Transverse colon (tissue), 4 donors: ENCODE data around the gene MYRF. TPM values are rescaled to one million over a fixed set of nuclear protein-coding genes. Genes with fewer than 3 reads are reported as not detected.
A peak's percentile ranks its signal among the peaks of the same experiment; 100 is the strongest.

Experiments used
- DNase-seq: peaks from one replicate; pipeline ENCODE4 v3.0.0-alpha.2; 2019
- H3K27ac ChIP-seq, 4 donors: fragments of 200-600 bp; sonication (generic); 2 replicates each; pipeline ENCODE4 v1.5.1; 2016 to 2018; ENCODE audit warnings: inconsistent platforms in 4 of 4
- H3K27me3 ChIP-seq: fragments of 200-600 bp; sonication (generic); 2 replicates; pipeline ENCODE4 v1.5.1; 2017; ENCODE audit warnings: inconsistent platforms
- H3K36me3 ChIP-seq, 4 donors: fragments of 200-600 bp; sonication (generic); 2 replicates each; pipeline ENCODE4 v1.5.1; 2017 to 2019; ENCODE audit warnings: inconsistent platforms in 4 of 4
- H3K4me1 ChIP-seq, 4 donors: fragments of 200-600 bp; sonication (generic); 2 replicates each; pipeline ENCODE4 v1.5.1; 2017 to 2020; ENCODE audit warnings: inconsistent platforms in 4 of 4
- H3K4me3 ChIP-seq, 4 donors: fragments of 200-600 bp; sonication (generic); 1 replicate in 1 of 4; 2 replicates in 3 of 4; pipeline versions ENCODE4 v1.5.1 to v1.6.1; 2017 to 2019; ENCODE audit warnings: inconsistent platforms in 4 of 4
- H3K9me3 ChIP-seq, 2 donors: fragments of 200-600 bp; sonication (generic); 2 replicates each; pipeline ENCODE4 v1.5.1; 2017 to 2019; ENCODE audit warnings: inconsistent platforms in 2 of 2
- CTCF ChIP-seq, 5 experiments: fragments of 200-600 bp in 3 of 5; fragments of 450-650 bp in 2 of 5; sonication (generic) in 3 of 5; IDR thresholded peaks; 1 replicate in 2 of 5; 2 replicates in 3 of 5; pipeline ENCODE4 v1.5.1; 2016 to 2017; ENCODE audit warnings: antibody characterized with exemption in 5 of 5, inconsistent platforms in 3 of 5, mild to moderate bottlenecking in 2 of 5, moderate library complexity in 1 of 5
- EP300 ChIP-seq: sonication (generic); formaldehyde crosslinking; IDR thresholded peaks from one replicate; pipeline ENCODE4 v1.6.1; 2017; ENCODE audit warnings: antibody characterized with exemption, low read depth
- POLR2A ChIP-seq: fragments of 450-650 bp; IDR thresholded peaks from one replicate; pipeline ENCODE4 v1.6.1; 2016; ENCODE audit warnings: antibody characterized with exemption, mild to moderate bottlenecking, moderate library complexity
- POLR2AphosphoS5 ChIP-seq, 3 donors: sonication (generic); formaldehyde crosslinking; IDR thresholded peaks; one replicate each; pipeline ENCODE4 v1.6.1; 2016; ENCODE audit warnings: antibody characterized with exemption in 3 of 3
- WGBS, 2 donors: methylation state at CpG; one replicate each; pipeline ENCODE4 v1.1.5; 2018; ENCODE audit warnings: low coverage in 1 of 2; 5-methylcytosine and 5-hydroxymethylcytosine counted together
- in situ Hi-C, 4 donors: fragments of 200-750 bp; cut with MboI; loops; one replicate each; pipeline versions ENCODE4 v1.15.0 to v1.15.1; 2017; ENCODE audit warnings: low sequenced_read_pairs in 3 of 4, low pct_ligation_motif_present in 1 of 4, low pct_unique_long_range_greater_than_20kb in 1 of 4
- intact Hi-C: fragments of 100-400 bp; cut with DNase I; formaldehyde crosslinking; loops from one replicate; pipeline ENCODE4 v1.15.1; 2023; ENCODE audit warnings: low total_unique reads
- total RNA-seq, 4 donors: library from RNA; depleted of rRNA; stranded (reverse); fragments of >200 nt; gene quantifications; one replicate each; pipeline ENCODE4 v1.1.0, GENCODE V29; 2016

The MYRF gene
- total RNA-seq, 4 donors from 2014 or later = 2.0 to 14.2 (median 10.7) TPM

- Histone ChIP-seq H3K27ac (no peak overlapping the region), H3K36me3 (peaks cover 0 to 4% (median 0%) of the 10 kb centered on the region in 4 donors), H3K4me1 (no peaks in the 10 kb centered on the region), H3K9me3 (no peaks in the 10 kb centered on the region), H3K4me3 (no peak overlapping the region), H3K27me3 (no peaks in the 10 kb centered on the region)
- in situ Hi-C loops = loop anchor here in 1 of 4 donors (10.0 kb wide), 1 partner anchor 65 kb away; no protein-coding TSS in a partner anchor
- WGBS, 2 donors = 98% methylated on average over 15 of the region's 15 CpGs; no CpG with 5 or more reads in 1 of the 2 donors
- intact Hi-C loops = no loop called here
- DNase-seq = no peak
- TF ChIP-seq POLR2AphosphoS5 (IDR thresholded peaks at IDR 0.05) = no peak
- no peak for TF ChIP-seq POLR2A
- TF ChIP-seq EP300 = no peak
- no peak for TF ChIP-seq CTCF (IDR thresholded peaks at IDR 0.05)
These were observed 13.0 kb upstream of the MYRF start for GRCh38 chr11:61739413-61739812.

- intact Hi-C loops (no loop called here), in situ Hi-C loops (loop anchor here in 1 of 4 donors (10.0 kb wide), 1 partner anchor 65 kb away; no protein-coding TSS in a partner anchor)
- 60% methylated on average over 7 of the region's 7 CpGs; no CpG with 5 or more reads in 1 of the 2 donors for WGBS, 2 donors
- Histone ChIP-seq H3K4me1 (no peaks in the 10 kb centered on the region), H3K27ac (no peak overlapping the region), H3K4me3 (no peak overlapping the region), H3K9me3 (no peaks in the 10 kb centered on the region), H3K36me3 (peaks cover 0 to 4% (median 0%) of the 10 kb centered on the region in 4 donors), H3K27me3 (no peaks in the 10 kb centered on the region)
- TF ChIP-seq CTCF (IDR thresholded peaks at IDR 0.05) (no peak), POLR2AphosphoS5 (IDR thresholded peaks at IDR 0.05) (no peak), EP300 (no peak), POLR2A (no peak)
- no peak for DNase-seq
These were observed 12.5 kb upstream of the MYRF start for GRCh38 chr11:61739966-61740365.

- Histone ChIP-seq H3K27ac (peak overlapping the region in 1 of 4 donors; percentile 42), H3K9me3 (no peaks in the 10 kb centered on the region), H3K4me3 (no peak overlapping the region), H3K4me1 (peaks cover 0 to 3% (median 1%) of the 10 kb centered on the region in 4 donors), H3K36me3 (no peaks in the 10 kb centered on the region), H3K27me3 (no peaks in the 10 kb centered on the region)
- in situ Hi-C loops (no loop called here), intact Hi-C loops (no loop called here)
- TF ChIP-seq CTCF (IDR thresholded peaks at IDR 0.05) (no peak), POLR2AphosphoS5 (IDR thresholded peaks at IDR 0.05) (no peak), EP300 (no peak), POLR2A (no peak)
- DNase-seq = peak; percentile 41
- 61% methylated on average over 7 of the region's 7 CpGs; no CpG with 5 or more reads in 1 of the 2 donors for WGBS, 2 donors
These were observed 10.0 kb upstream of the MYRF start for GRCh38 chr11:61742391-61742790.

- 94% methylated on average over 42 of the region's 42 CpGs; no CpG with 5 or more reads in 1 of the 2 donors for WGBS, 2 donors
- DNase-seq = no peak
- Histone ChIP-seq H3K27ac (no peak overlapping the region), H3K4me3 (no peak overlapping the region), H3K36me3 (no peaks in the 10 kb centered on the region), H3K4me1 (peaks cover 0 to 10% (median 8%) of the 10 kb centered on the region in 4 donors), H3K27me3 (no peaks in the 10 kb centered on the region), H3K9me3 (no peaks in the 10 kb centered on the region)
- TF ChIP-seq POLR2A = no peak
- TF ChIP-seq CTCF (IDR thresholded peaks at IDR 0.05) = no peak
- no peak for TF ChIP-seq POLR2AphosphoS5 (IDR thresholded peaks at IDR 0.05)
- no peak for TF ChIP-seq EP300
- intact Hi-C loops = no loop called here
- in situ Hi-C loops = no loop called here
These were observed 8.8 kb upstream of the MYRF start for GRCh38 chr11:61743486-61744095.
